ENCODE data around the gene FNIP2. TPM values are rescaled to one million over a fixed set of nuclear protein-coding genes. Genes with fewer than 3 reads are reported as not detected.

FNIP2 gene
- total and polyA plus RNA-seq, 10 of the 15 experiments (the other 5 are each of a cell fraction or from before 2014, with no cell fraction given): 0.03 to 0.38 (median 0.15) TPM

- SMC1A ChIA-PET (ENCODE audit: uncharacterized antibody, unreplicated experiment): interaction anchor here (0.5 to 4.5 kb wide), 20 partner anchors 11 to 406 kb away, joined by 3 to 43 read pairs (median 5); no protein-coding TSS in a partner anchor
- TF ChIP-seq POU2F2 (IDR thresholded peaks at IDR 0.05; ENCODE audit: borderline replicate concordance, low read depth, low read length) (peak; percentile 93; the same call in 2 of the 3 replicates), ETV6 (conservative IDR thresholded peaks at IDR 0.05 in 1 of 2, IDR thresholded peaks at IDR 0.05 in 1 of 2; ENCODE audit: borderline replicate concordance in 1 of 2, low read depth in 1 of 2) (no peak), NR2C2 (IDR thresholded peaks at IDR 0.05; ENCODE audit: borderline replicate concordance, control insufficient read depth, insufficient read length, low read depth) (no peak), MEF2B (IDR thresholded peaks at IDR 0.05; ENCODE audit: partially characterized antibody, poor library complexity, severe bottlenecking) (peak; percentile 74), NFIC (IDR thresholded peaks at IDR 0.05; ENCODE audit: low read depth, low read length) (0 out of 2 replicates have a peak, but pooled peaks have one; percentile 12)
Observed at GRCh38 chr4:158861281-158861680, 92.5 kb downstream of the FNIP2 start.

More at GRCh38 chr4:158861281-158861680, 92.5 kb downstream of the FNIP2 start:
- Histone ChIP-seq H3K4me1 (ENCODE audit: control insufficient read depth, insufficient read depth, low read length) (peaks cover 12% of the 10 kb centered on the region), H3K9ac (ENCODE audit: control insufficient read depth, insufficient read depth, low read length) (no peak overlapping the region), H3K36me3 (ENCODE audit: control insufficient read depth in 2 of 2, insufficient read depth in 2 of 2, low read length in 1 of 2) (0 out of 4 replicates have a peak, but pooled peaks cover 0 to 3% of the 10 kb centered on the region in 2 experiments), H3K79me2 (ENCODE audit: control insufficient read depth, insufficient read depth, low read length) (no peaks in the 10 kb centered on the region), H3K27ac (ENCODE audit: control insufficient read depth, insufficient read depth) (peak overlapping the region; percentile 54), H3K4me2 (ENCODE audit: control insufficient read depth, insufficient read depth) (peak overlapping the region; percentile 24), H3K27me3 (replicated peaks in 1 of 2; ENCODE audit: control insufficient read depth in 2 of 2, insufficient read depth in 2 of 2, low read length in 1 of 2) (no peaks in the 10 kb centered on the region), H3K9me3 (replicated peaks; ENCODE audit: control insufficient read depth, insufficient read depth, low read length) (no peaks in the 10 kb centered on the region; the same call in 1 of the 3 replicates), H3K4me3 (no peak overlapping the region), H4K20me1 (ENCODE audit: control insufficient read depth, insufficient read depth) (no peaks in the 10 kb centered on the region), H2AFZ (ENCODE audit: control insufficient read depth, low read depth, low read length) (peak overlapping the region; percentile 45; the same call in 1 of the 2 replicates)
- ATAC-seq (peak; percentile 79), FAIRE-seq (peak; percentile 69), DNase-seq (ENCODE audit: low read depth, low spot score) (no peak)
- intact Hi-C loops (cut with micrococcal nuclease; ENCODE audit: unreplicated experiment): loop anchor here (1.0 to 2.0 kb wide), 2 partner anchors 244 to 314 kb away; no protein-coding TSS in a partner anchor
- BruUV-seq (replicated peaks): no TSS peak
- in situ Hi-C loops (cut with MboI): no loop called here
- ChIA-PET RAD21 (ENCODE audit: unreplicated experiment) (interaction anchor here (0.6 to 3.5 kb wide), 13 partner anchors 10 to 342 kb away, joined by 3 to 29 read pairs (median 5); partner anchors contain the start of gene PPID), CTCF (interaction anchor here (0.8 to 3.1 kb wide), 11 partner anchors 10 to 342 kb away, joined by 3 to 31 read pairs (median 6); no protein-coding TSS in a partner anchor), POLR2A (interaction anchor here (1.4 to 1.7 kb wide), 2 partner anchors 10 to 191 kb away, joined by 4 read pairs; no protein-coding TSS in a partner anchor)
- WGBS (ENCODE audit: insufficient coverage, insufficient replicate concordance, low lambda C conversion rate, missing lambda C conversion rate): 96% methylated on average over 3 of the region's 3 CpGs

Measured in GM12878 (cell line).